Mucosa of gallbladder (tissue), 1 donor: ENCODE results near the gene MAGI2. TPM values are rescaled to one million over a fixed set of nuclear protein-coding genes. Genes with fewer than 3 reads are reported as not detected.

Experiments used
- DNase-seq: peaks from one replicate; pipeline ENCODE4 v3.0.0-alpha.2; 2020; ENCODE audit warnings: low spot score
- total RNA-seq: library from RNA; stranded (reverse); gene quantifications from one replicate; pipeline ENCODE4 v1.2.1, GENCODE V29; 2021
- donor health status: DM: no; HTN: no; CAD: no.

MAGI2 gene
- total RNA-seq, 1 donor from 2014 or later, result 10.6 TPM

- DNase-seq, result no peak
These were observed 1227.3 kb downstream of the MAGI2 start for GRCh38 chr7:78226059-78226719.

- DNase-seq, result no peak
These were observed 1227.9 kb downstream of the MAGI2 start for GRCh38 chr7:78225534-78225933.

- no peak for DNase-seq
These were observed 1228.5 kb downstream of the MAGI2 start for GRCh38 chr7:78224923-78225322.

- no peak for DNase-seq
These were observed 1229.9 kb downstream of the MAGI2 start for GRCh38 chr7:78223598-78223997.

GRCh38 chr7:78222001-78222751 lies 1231.3 kb downstream of the MAGI2 start:
- DNase-seq, result no peak

GRCh38 chr7:78220754-78221153 lies 1232.7 kb downstream of the MAGI2 start:
- no peak for DNase-seq

GRCh38 chr7:78218876-78219275 lies 1234.6 kb downstream of the MAGI2 start:
- DNase-seq, result no peak

GRCh38 chr7:78218051-78218450 lies 1235.4 kb downstream of the MAGI2 start:
- no peak for DNase-seq

GRCh38 chr7:78215199-78215598 lies 1238.3 kb downstream of the MAGI2 start:
- no peak for DNase-seq

GRCh38 chr7:78213402-78213801 lies 1240.1 kb downstream of the MAGI2 start:
- no peak for DNase-seq

GRCh38 chr7:78212476-78213060 lies 1240.9 kb downstream of the MAGI2 start:
- DNase-seq, result no peak

GRCh38 chr7:78207269-78207668 lies 1246.2 kb downstream of the MAGI2 start:
- no peak for DNase-seq

- DNase-seq, result no peak
These were observed 1246.7 kb downstream of the MAGI2 start for GRCh38 chr7:78206769-78207168.

- DNase-seq, result no peak
These were observed 1250.3 kb downstream of the MAGI2 start for GRCh38 chr7:78203042-78203720.

- no peak for DNase-seq
These were observed 1254.7 kb downstream of the MAGI2 start for GRCh38 chr7:78198756-78199155.

GRCh38 chr7:78197447-78197846 lies 1256.0 kb downstream of the MAGI2 start:
- DNase-seq, result no peak

GRCh38 chr7:78195281-78195680 lies 1258.2 kb downstream of the MAGI2 start:
- no peak for DNase-seq

GRCh38 chr7:78194611-78195010 lies 1258.9 kb downstream of the MAGI2 start:
- no peak for DNase-seq

- no peak for DNase-seq
These were observed 1261.9 kb downstream of the MAGI2 start for GRCh38 chr7:78191475-78192079.

GRCh38 chr7:78189762-78190161 lies 1263.7 kb downstream of the MAGI2 start:
- DNase-seq, result no peak

- no peak for DNase-seq
These were observed 1268.2 kb downstream of the MAGI2 start for GRCh38 chr7:78185149-78185745.

GRCh38 chr7:78184299-78184698 lies 1269.2 kb downstream of the MAGI2 start:
- DNase-seq, result no peak
